SH-SY5Y (cell line): Measurements from ENCODE around the gene MUC2.

Source experiments
- GATA2 ChIP-seq: IDR thresholded peaks from 2 replicates; pipeline ENCODE4 v1.6.1; 2011; ENCODE audit warnings: mild to moderate bottlenecking, low read depth, low read length
- GATA3 ChIP-seq: IDR thresholded peaks from 2 replicates; pipeline ENCODE4 v1.6.1; 2011; ENCODE audit warnings: low read depth, mild to moderate bottlenecking, low read length, moderate library complexity

Gene MUC2

DNA sequence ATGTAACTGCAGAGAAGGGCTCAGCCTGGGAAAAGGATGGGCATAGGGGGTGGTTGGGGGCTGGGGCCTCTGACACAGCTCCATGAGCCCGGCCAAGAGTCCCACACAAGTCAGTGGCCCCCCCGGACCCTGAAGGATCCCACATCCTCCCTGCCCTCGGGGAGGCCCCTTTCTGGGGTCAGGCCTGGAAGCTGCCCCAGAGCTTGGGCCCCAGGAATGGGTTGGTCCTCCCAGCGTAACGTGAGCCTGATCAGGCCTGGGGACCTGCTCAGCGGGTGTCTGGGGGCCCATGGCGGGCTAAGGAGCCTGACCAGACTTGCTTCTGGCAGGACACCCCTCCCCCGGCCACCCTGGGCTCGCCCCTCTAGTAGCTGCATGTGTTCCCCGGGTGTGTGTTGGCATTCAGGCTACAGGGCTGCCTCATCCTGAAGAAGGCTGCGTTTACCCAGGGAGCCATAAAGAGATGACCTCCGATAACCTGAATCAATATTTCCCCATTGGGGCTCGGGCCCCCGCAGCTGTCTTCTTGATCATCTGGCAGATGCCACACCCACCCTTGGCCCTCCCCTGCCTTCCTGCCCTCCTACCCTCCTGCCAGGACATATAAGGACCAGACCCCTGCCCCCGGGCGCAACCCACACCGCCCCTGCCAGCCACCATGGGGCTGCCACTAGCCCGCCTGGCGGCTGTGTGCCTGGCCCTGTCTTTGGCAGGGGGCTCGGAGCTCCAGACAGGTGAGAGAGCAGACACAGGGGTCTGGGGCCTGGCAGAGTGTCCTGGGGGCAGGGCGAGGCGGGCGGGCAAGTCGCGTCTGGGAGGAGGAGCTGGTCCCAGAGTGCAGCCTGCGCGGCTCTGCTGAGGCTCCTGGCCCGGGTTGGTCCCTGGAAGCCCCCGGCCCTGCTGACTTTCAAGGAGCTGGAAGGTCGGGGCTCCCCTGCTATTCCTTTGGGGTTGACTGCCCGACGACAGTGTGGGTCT lies at the start of gene MUC2:
TSS of gene MUC2 (plus strand) at position 631 of the 978 bp plus-strand sequence.
- no peak for TF ChIP-seq GATA2
- no peak for TF ChIP-seq GATA3

DNA sequence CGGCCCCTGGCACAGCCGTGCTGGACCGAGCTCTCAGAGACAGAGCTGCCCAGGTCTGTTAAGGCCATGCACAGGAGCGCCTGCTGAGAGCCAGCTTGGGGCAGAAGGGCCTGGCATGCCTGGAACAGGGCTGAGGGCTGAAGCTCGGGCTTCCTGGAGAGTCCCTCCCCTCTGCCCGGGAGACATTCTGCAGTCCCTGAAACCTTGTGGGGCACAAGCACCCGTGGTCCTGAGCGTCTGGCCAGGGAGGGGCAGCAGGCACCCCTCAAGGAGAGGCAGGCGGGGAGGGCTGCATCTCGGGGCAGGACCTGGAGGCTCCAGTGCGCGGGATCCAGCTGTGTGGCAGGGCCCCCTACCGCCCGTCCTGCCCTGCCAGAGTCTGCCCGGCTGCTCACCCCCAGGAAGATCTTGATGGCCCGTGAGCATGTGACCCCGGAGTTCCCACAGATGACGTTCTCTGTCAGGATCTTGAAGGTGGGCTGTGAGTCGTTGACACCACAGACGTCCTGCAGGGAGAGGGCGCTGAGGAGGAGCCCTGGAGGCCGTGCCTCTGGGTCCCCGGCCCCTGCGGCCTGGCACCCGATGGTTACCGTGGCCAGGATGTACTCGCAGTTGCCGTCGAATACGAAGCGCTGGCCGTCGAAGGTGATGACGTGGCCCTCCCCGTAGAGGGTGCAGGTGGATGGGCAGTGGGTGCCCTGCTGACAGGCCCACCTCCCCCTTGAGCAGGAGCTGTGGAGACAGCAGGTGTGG lies 49.1 kb upstream of the MUC2 start:
- TF ChIP-seq GATA2 (no peak), GATA3 (no peak)

DNA sequence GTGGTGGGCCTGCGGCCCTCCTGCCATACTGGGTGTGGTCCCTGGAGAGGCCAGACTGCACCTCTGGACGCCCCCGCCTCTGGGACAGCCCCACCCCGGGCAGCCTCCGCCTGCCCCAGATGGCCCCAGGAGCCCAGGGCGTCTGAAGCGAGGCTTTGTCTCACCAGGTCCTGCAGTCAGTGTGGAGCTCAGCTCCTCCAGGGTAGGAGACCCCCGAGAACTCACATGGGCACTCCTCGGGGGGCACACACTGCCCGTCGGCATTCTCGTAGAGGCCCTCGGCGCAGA lies 48.6 kb upstream of the MUC2 start:
- no peak for TF ChIP-seq GATA2

DNA sequence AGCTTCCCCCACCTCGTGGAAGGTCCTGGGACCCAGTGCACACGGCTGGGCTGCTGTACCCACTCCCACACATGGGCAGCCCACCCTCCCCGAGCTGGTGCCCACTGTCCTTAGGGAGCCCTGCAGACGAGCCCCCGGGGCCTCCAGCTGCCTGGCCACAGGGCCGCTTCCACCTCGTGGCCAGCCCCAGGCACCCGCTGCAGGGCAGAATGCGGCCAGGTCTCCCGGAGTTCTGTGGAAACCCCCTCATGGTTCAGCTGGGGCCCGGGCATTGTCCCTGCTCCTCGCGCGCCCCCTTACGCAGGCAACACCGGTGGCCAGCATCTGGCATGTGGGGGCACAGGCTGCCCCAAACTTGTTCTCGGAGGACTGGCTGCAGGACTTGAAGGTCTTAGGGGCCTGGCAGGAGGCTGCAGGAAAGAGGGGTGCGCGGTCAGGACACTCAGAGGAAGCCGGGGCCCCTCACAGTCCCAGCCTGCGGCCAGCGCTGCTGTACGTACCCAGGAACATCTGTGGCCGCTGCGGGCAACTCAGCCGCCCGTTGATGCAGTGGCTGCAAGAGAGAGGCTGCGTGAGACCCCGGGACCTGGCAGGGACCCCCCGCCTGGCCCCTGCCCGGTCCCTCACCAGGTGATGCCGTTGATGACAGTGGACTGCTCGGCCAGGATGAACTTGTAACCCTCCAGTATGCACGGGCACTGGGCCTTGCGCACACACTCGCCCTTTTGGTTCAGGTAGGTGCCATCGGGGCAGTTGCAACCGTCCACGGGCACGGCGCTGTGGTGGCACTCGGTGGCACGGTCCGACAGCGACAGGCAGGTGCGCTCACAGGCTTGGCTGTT lies 47.8 kb upstream of the MUC2 start:
- TF ChIP-seq GATA2 (no peak), GATA3 (no peak)

DNA sequence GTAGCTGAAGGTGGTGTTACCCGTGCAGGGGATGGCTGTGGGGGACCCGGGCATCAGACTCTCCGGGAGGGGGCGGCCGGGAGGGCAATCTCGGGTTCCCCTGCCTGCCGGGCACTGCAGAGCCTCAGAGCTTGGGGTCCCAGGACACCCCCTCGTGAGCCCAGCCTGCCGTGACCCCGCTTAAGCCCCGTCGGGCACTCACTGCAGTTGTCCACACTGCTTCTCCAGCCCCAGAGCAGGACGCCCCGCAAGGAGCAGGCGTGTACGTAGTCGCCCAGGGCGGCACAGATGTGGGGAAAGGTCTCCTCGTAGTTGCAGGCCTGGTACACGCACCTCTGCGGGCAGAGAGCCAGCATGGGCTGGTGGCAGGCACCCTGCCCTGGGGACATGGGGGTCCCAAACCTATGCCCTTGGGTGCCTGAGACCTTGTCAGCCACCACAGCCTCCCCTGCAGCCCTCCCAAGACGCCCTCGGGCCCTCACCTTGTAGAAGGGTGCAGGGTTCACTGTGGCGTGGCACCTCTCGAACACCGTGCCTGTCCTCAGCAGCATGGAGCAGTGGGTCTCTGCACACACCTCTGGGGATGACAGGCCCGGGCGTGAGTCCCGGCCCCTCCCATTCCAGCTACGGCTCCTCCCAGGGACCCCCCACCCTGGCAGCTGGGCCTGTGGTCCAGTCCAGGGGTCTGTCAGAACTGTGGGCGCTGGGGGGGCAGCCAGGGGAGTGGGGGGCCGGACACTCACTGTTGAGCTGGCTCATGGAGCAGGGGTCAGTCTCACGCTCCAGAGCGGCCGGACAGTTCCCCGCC lies 47.0 kb upstream of the MUC2 start:
- TF ChIP-seq GATA2, result no peak
- TF ChIP-seq GATA3, result no peak

DNA sequence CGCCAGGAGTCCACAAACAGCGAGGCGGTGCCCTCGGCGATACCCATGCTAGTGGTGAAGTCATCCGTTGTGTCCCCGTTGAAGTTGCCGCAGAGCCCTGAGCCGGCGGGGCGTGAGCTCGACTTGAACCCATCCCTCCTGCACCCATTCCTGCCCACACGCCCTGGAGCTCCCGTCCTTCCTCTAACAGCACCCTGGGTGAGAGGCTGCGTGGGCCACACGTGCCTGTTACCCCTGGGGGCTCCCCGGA lies 46.5 kb upstream of the MUC2 start:
- TF ChIP-seq GATA2, result no peak

DNA sequence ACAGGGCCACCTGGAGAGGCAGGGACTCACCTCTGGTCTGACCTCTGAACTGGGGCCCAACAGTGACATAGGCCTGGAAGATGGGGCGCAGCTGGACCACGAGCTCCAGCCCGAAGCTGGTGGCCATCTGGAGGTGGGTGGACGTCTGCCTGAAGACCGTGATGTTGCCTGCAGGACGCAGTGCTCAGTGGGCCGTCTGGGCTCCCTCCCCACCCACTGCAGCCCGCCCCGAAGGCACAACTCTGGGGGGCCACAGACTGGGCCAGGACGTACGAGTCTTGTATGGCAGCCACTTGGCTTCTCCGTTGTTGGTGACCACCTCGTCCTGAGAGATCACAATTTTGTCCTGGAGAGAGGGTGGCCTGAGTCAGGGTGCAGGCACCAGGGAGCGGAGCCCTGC lies 46.1 kb upstream of the MUC2 start:
- TF ChIP-seq GATA3 (no peak), GATA2 (no peak)

DNA sequence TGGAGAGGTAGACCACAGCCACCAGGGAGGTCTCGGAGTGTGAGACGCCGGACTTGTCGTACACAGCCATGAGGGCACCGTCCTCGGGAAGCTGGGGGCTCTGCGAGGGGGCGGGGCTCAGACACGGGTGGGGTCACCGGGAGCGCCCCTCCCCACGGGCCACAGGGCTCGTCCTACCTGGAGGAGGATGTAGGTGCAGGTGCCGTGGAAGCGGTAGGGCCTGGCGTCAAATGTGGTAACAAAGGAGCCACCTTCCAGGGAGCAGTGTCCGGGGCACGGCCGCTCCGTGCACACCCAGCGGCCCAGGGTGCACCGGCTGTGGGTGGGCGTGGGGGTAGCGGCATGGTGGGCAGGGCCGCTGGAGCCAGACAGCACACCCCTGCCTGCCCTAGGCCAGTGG lies 45.6 kb upstream of the MUC2 start:
- TF ChIP-seq GATA3, result no peak
- TF ChIP-seq GATA2, result no peak

DNA sequence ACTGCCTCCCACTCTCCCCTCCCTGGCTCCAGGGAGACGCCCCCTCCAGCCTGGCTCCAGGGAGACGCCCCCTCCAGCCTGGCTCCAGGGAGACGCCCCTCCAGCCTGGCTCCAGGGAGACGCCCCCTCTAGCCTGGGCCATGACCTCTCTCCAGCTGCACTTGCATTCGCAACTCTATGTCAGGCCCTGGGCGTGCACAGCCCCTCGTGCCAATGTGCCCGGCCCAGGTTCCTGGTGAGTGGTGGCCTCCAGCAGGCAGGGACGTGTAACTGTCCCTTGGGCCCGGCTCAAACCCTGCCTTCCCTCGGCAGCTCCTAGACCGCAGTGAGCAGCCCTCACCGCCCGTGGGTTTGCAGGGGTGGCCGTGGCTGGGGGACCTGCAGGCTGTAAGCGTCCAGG lies 45.0 kb upstream of the MUC2 start:
- TF ChIP-seq GATA3, result no peak
- no peak for TF ChIP-seq GATA2

DNA sequence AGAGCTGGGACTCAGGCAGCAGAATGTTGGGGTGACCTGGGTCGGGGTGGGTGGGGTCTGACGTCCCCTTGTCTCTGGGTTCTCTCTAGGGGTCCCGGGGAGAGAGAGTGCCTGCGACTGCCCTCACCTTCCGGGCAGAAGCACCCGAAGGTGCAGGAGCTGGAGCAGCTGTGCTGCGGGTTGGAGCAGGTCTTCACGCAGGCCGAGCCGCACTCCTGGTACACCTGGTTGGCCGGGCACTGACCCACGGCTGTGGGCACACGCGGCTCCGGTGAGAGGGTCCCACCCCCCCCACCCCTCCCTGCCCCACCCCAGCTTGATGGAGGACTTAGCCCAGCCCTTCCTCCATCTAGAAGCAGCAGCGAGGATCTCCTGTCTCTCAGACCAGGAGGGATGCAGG lies 44.6 kb upstream of the MUC2 start:
- TF ChIP-seq GATA2 (no peak), GATA3 (no peak)

DNA sequence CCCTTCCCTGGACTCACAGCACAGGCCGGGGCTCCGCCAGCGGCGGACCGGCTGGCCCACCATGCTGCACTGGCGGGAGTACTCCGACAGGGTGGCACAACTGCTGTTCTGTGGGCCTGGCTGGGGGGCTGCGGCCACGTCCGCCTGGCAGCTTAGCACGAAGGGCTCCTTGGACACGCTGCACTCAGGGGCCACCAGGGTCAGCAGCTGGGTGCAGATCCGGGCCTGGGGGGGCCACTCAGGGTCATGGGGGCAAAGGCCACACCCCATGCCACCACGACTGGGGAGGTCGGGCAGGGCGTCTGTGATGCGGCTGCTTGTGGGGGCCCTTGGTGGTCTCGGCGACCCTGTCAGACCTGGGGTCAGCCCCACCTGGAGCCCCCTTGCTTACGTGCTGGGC lies 44.1 kb upstream of the MUC2 start:
- TF ChIP-seq GATA2 (no peak), GATA3 (no peak)

DNA sequence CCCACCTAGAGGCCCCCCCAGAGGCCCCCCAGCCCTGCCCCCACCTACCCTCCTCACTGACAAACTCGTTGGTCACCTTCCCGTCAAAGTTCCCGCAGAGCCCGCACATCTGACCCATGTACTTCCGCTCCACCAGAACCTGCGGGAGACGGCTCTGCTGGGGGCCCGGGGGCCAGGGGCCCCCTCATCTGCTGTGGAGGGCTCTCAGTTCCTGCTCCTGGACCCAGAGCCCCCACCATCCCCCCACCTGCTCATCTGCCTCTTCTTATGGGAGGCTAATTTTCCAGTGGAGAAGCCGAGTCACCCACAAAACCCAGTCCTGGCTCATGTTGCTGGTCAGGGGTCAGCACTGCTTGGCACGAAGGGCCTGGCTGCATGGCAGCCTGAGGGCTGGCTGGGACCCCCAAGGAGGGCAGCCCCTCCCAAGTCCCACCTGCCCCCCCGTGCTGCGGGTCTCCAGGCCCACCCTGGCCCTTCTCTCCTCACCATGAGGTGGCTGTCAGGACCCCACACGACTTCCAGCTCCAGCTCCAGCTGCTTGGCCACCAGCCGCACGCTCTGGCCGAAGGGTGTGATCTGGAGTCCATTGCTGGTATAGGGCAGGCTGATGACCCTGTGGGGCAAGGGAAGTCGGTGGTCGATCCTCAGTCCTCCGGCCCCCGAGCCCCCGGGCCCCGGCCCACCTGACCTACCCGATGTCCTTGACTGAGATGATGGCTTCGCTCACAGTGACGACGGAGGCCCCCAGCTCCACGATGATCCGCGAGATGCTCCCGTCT lies 43.4 kb upstream of the MUC2 start:
- TF ChIP-seq GATA3, result no peak
- no peak for TF ChIP-seq GATA2

DNA sequence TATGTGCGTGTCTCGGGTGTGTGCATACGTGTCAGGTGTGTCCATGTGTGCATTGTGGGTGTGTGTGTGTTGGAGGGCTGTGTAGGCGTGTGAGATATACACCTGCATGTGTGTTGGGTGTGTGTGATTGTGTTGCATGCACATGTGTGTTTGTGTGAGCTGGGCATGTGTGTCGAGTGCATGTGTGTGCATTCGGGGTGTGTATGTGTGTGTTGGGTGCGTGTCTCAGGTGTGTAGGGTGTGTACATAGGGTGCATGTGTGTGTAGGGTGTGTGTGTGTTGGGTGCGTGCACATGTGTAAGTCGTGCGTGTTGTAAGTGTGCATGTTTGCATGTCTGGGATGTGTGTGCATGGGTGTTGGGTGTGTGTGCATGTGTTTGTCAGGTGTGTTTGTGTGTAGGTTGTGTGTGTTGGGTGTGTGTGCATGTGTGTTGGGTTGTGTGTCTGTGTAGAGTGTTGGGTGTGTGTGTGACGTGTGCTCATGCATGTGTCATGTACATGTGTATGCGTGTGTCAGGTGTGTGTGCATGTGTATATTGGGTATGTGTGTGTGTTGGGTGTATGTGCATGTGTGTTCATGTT lies 42.3 kb upstream of the MUC2 start:
- TF ChIP-seq GATA3 (no peak), GATA2 (no peak)
